NCI-H2081 (cell line): ENCODE results near the gene GRK5.

Source experiments
- DNase-seq, 2 experiments: peaks; one replicate each; lab custom pipeline; 2025; lab: John Stamatoyannopoulos, UW

The GRK5 gene

GRCh38 chr10:119316002-119316358 lies 108.6 kb downstream of the GRK5 start:
- DNase-seq, result no peak

GRCh38 chr10:119316729-119317097 lies 109.3 kb downstream of the GRK5 start:
- DNase-seq, result no peak

GRCh38 chr10:119318411-119319160 lies 111.2 kb downstream of the GRK5 start:
- DNase-seq, result no peak

GRCh38 chr10:119319161-119319919 lies 112.0 kb downstream of the GRK5 start:
- no peak for DNase-seq

- no peak for DNase-seq
Measured at GRCh38 chr10:119319920-119320258, 112.5 kb downstream of the GRK5 start.

GRCh38 chr10:119320981-119321380 lies 113.6 kb downstream of the GRK5 start:
- no peak for DNase-seq

GRCh38 chr10:119323085-119324016 lies 116.0 kb downstream of the GRK5 start:
- DNase-seq, result no peak

- no peak for DNase-seq
Measured at GRCh38 chr10:119325131-119325530, 117.8 kb downstream of the GRK5 start.

- no peak for DNase-seq
Measured at GRCh38 chr10:119326167-119326566, 118.8 kb downstream of the GRK5 start.

GRCh38 chr10:119327096-119327745 lies 119.8 kb downstream of the GRK5 start:
- DNase-seq, result no peak

GRCh38 chr10:119328223-119328622 lies 120.9 kb downstream of the GRK5 start:
- no peak for DNase-seq

- no peak for DNase-seq
Measured at GRCh38 chr10:119330342-119330741, 123.0 kb downstream of the GRK5 start.

- DNase-seq, result no peak
Measured at GRCh38 chr10:119331061-119331460, 123.7 kb downstream of the GRK5 start.

GRCh38 chr10:119333146-119333792 lies 125.9 kb downstream of the GRK5 start:
- no peak for DNase-seq

- DNase-seq, result no peak
Measured at GRCh38 chr10:119335671-119336353, 128.4 kb downstream of the GRK5 start.

GRCh38 chr10:119336599-119336998 lies 129.2 kb downstream of the GRK5 start:
- no peak for DNase-seq

GRCh38 chr10:119337223-119337622 lies 129.9 kb downstream of the GRK5 start:
- DNase-seq, result no peak

GRCh38 chr10:119337796-119338432 lies 130.5 kb downstream of the GRK5 start:
- no peak for DNase-seq

- no peak for DNase-seq
Measured at GRCh38 chr10:119339109-119339508, 131.7 kb downstream of the GRK5 start.

- DNase-seq, result no peak
Measured at GRCh38 chr10:119340893-119341458, 133.6 kb downstream of the GRK5 start.
